Measurements from ENCODE around the gene NAA35.

NAA35 gene

GRCh38 chr9:86069206-86069869, 128.4 kb downstream of the NAA35 start:
- H3K27ac ChIP-seq (replicated peaks), result peak overlapping the region; percentile 59
- no peak overlapping the region for H3K4me3 ChIP-seq (replicated peaks; ENCODE audit: insufficient read depth, low read length)
- peak; percentile 87 to 88 for DNase-seq (ENCODE audit: low read depth in 1 of 2, low spot score in 1 of 2)
- no peaks in the 10 kb centered on the region for H3K27me3 ChIP-seq (ENCODE audit: insufficient read depth, poor library complexity, severe bottlenecking)
- TF ChIP-seq REST (IDR thresholded peaks at IDR 0.05; ENCODE audit: insufficient replicate concordance, low read depth) (no peak), CTCF (IDR thresholded peaks at IDR 0.05; ENCODE audit: insufficient read depth, low read length) (no peak), GABPA (IDR thresholded peaks at IDR 0.05; ENCODE audit: low read depth) (peak; percentile 72), POLR2AphosphoS5 (IDR thresholded peaks at IDR 0.05; ENCODE audit: low read depth) (peak; percentile 44; the same call in 1 of the 2 replicates), SPI1 (IDR thresholded peaks at IDR 0.05; ENCODE audit: borderline replicate concordance, low read depth) (peak; percentile 90)

All from HL-60 (cell line).